HEK293 (cell line): ENCODE results near the gene VPS50.

Source experiments
- CTCF ChIP-seq: fragments of 450-650 bp; formaldehyde crosslinking; IDR thresholded peaks from 2 replicates; pipeline ENCODE4 v1.5.1; 2016; ENCODE audit warnings: missing biosample characterization, missing genetic modification characterization
- ZBTB8A ChIP-seq: fragments of 450-650 bp; formaldehyde crosslinking; IDR thresholded peaks from 2 replicates; pipeline ENCODE4 v1.5.1; 2016; ENCODE audit warnings: missing biosample characterization, missing genetic modification characterization
- ZNF175 ChIP-seq: fragments of 450-650 bp; formaldehyde crosslinking; IDR thresholded peaks from 2 replicates; pipeline ENCODE4 v1.5.1; 2016; ENCODE audit warnings: missing biosample characterization, missing genetic modification characterization
- ZNF324 ChIP-seq: fragments of 450-650 bp; formaldehyde crosslinking; IDR thresholded peaks from 2 replicates; pipeline ENCODE4 v1.5.1; 2016; ENCODE audit warnings: missing biosample characterization, missing genetic modification characterization
- ZNF341 ChIP-seq: fragments of 450-650 bp; formaldehyde crosslinking; IDR thresholded peaks from 2 replicates; pipeline ENCODE4; 2016; ENCODE audit warnings: low read depth, missing biosample characterization, missing genetic modification characterization
- ZSCAN18 ChIP-seq: fragments of 450-650 bp; formaldehyde crosslinking; IDR thresholded peaks from 2 replicates; pipeline ENCODE4 v1.5.1; 2016; ENCODE audit warnings: missing biosample characterization, missing genetic modification characterization

- TF ChIP-seq CTCF (tag by site-specific recombination) (no peak), ZSCAN18 (tag by site-specific recombination) (no peak), ZNF324 (tag by site-specific recombination) (no peak), ZNF341 (tag by site-specific recombination) (no peak), ZBTB8A (tag by site-specific recombination) (no peak), ZNF175 (tag by site-specific recombination) (no peak)
Measured at GRCh38 chr7:93202594-93203250, 29.4 kb upstream of the VPS50 start.
